A549 (cell line): ENCODE data around the gene GALNT18. TPM values are rescaled to one million over a fixed set of nuclear protein-coding genes. Genes with fewer than 3 reads are reported as not detected.

ENCODE experiments used
- ATAC-seq, 2 experiments: fragments of 200-7000 bp in 1 of 2; fragments of >200 bp in 1 of 2; cut with Nextera tagmentation in 1 of 2; cut with Tn5 transposase in 1 of 2; 3 replicates each; pipeline versions ENCODE4 v1.8.0 to v1.9.1; 2018 to 2020; ENCODE audit warnings: mild to moderate bottlenecking in 1 of 2, moderate library complexity in 1 of 2
- CTCF ChIA-PET: fragments of 300-600 bp; sonication (Branson Sonifier 250); formaldehyde crosslinking; extraction: SDS; loops from one replicate; lab custom pipeline; 2021; ENCODE audit warnings: antibody characterized with exemption, inconsistent platforms; lab: Yijun Ruan, JAX
- POLR2A ChIA-PET: fragments of 350-600 bp; formaldehyde crosslinking; extraction: SDS; loops from one replicate; lab custom pipeline; 2021; ENCODE audit warnings: antibody characterized with exemption, inconsistent platforms; lab: Yijun Ruan, JAX
- DNase-seq, 2 experiments: peaks; one replicate each; pipeline versions ENCODE4 v3.0.0 to v3.0.0-alpha.2; 2011 to 2016; ENCODE audit warnings: low read depth in 1 of 2, low spot score in 1 of 2
- FAIRE-seq: peaks from 2 replicates; lab custom pipeline; 2011; peaks lifted over from hg19 to GRCh38; lab: Jason Lieb, UNC
- H3K27ac ChIP-seq, 2 experiments: fragments of >200 bp; sonication (Bioruptor Twin); formaldehyde crosslinking; 3 replicates each; pipeline ENCODE4 v1.5.1; 2016 to 2017
- H3K4me1 ChIP-seq: fragments of >200 bp; sonication (Bioruptor Twin); formaldehyde crosslinking; 3 replicates; pipeline ENCODE4 v1.6.1; 2016
- H3K4me2 ChIP-seq: fragments of >200 bp; sonication (Bioruptor Twin); formaldehyde crosslinking; 3 replicates; pipeline ENCODE4 v1.6.1; 2016
- H3K4me3 ChIP-seq: fragments of >200 bp; sonication (Bioruptor Twin); formaldehyde crosslinking; 3 replicates; pipeline ENCODE4 v1.5.1; 2016
- H3K9me3 ChIP-seq: fragments of >200 bp; sonication (Bioruptor Twin); formaldehyde crosslinking; 3 replicates; pipeline ENCODE4 v1.6.1; 2016
- CEBPB ChIP-seq, 2 experiments: fragments of >200 bp in 1 of 2; sonication (Bioruptor Twin) in 1 of 2; formaldehyde crosslinking in 1 of 2; IDR thresholded peaks; 2 replicates each; pipeline ENCODE4 v1.6.1; 2012 to 2016
- CHD4 ChIP-seq: fragments of 200-600 bp; sonication (generic); IDR thresholded peaks from 2 replicates; pipeline ENCODE4 v1.6.1; 2016; ENCODE audit warnings: antibody characterized with exemption, mild to moderate bottlenecking, borderline replicate concordance
- EP300 ChIP-seq, 2 experiments: fragments of >200 bp; sonication (Bioruptor Twin); formaldehyde crosslinking; IDR thresholded peaks; 2 replicates in 1 of 2; 3 replicates in 1 of 2; pipeline ENCODE4 v1.6.1; 2016 to 2017
- FOSL2 ChIP-seq, 2 experiments: fragments of 450-650 bp in 1 of 2; fragments of >200 bp in 1 of 2; sonication (Bioruptor Twin) in 1 of 2; formaldehyde crosslinking; IDR thresholded peaks; 2 replicates each; pipeline versions ENCODE4 v1.5.0 to v1.6.1; 2016 to 2020; ENCODE audit warnings: mild to moderate bottlenecking in 1 of 2, moderate library complexity in 1 of 2
- GATA3 ChIP-seq: IDR thresholded peaks from 2 replicates; pipeline ENCODE4 v1.6.1; 2012; ENCODE audit warnings: borderline replicate concordance
- HES2 ChIP-seq: fragments of >200 bp; sonication (Bioruptor Twin); formaldehyde crosslinking; IDR thresholded peaks from 2 replicates; pipeline ENCODE4 v1.6.1; 2016
- HMGXB4 ChIP-seq: fragments of 250-450 bp; sonication (Bioruptor Pico); IDR thresholded peaks from 2 replicates; pipeline ENCODE4 v1.5.0; 2021; ENCODE audit warnings: mild to moderate bottlenecking, moderate library complexity, borderline replicate concordance
- HOXB13 ChIP-seq: fragments of 250-450 bp; sonication (Bioruptor Pico); IDR thresholded peaks from 2 replicates; pipeline ENCODE4 v1.5.0; 2020; ENCODE audit warnings: low read depth, mild to moderate bottlenecking, moderate library complexity
- JUNB ChIP-seq: fragments of >200 bp; sonication (Bioruptor Twin); formaldehyde crosslinking; IDR thresholded peaks from 2 replicates; pipeline ENCODE4 v1.6.1; 2016
- KDM5A ChIP-seq: fragments of 200-600 bp; sonication (generic); IDR thresholded peaks from 2 replicates; pipeline ENCODE4 v1.6.1; 2016; ENCODE audit warnings: antibody characterized with exemption, mild to moderate bottlenecking
- PHF8 ChIP-seq: fragments of 200-600 bp; sonication (generic); IDR thresholded peaks from 2 replicates; pipeline ENCODE4 v1.6.1; 2016; ENCODE audit warnings: low read depth, mild to moderate bottlenecking, antibody characterized with exemption, moderate library complexity, borderline replicate concordance
- POLR2A ChIP-seq: IDR thresholded peaks from 2 replicates; pipeline ENCODE4 v1.6.1; 2012; ENCODE audit warnings: mild to moderate bottlenecking, low read length
- RARB ChIP-seq: fragments of 250-450 bp; sonication (Bioruptor Pico); IDR thresholded peaks from 2 replicates; pipeline ENCODE4 v1.8.0; 2021; ENCODE audit warnings: mild to moderate bottlenecking, moderate library complexity
- REST ChIP-seq: fragments of 200-600 bp; sonication (generic); IDR thresholded peaks from 2 replicates; pipeline ENCODE4 v1.6.1; 2016; ENCODE audit warnings: antibody characterized with exemption, mild to moderate bottlenecking, moderate library complexity
- RFX5 ChIP-seq: fragments of 450-650 bp; IDR thresholded peaks from 2 replicates; pipeline ENCODE4 v1.7.1; 2014; ENCODE audit warnings: antibody characterized with exemption, mild to moderate bottlenecking, moderate library complexity
- RNF2 ChIP-seq: fragments of 200-600 bp; sonication (generic); IDR thresholded peaks from 2 replicates; pipeline ENCODE4 v1.6.1; 2016; ENCODE audit warnings: low read depth, mild to moderate bottlenecking, antibody characterized with exemption, moderate library complexity, borderline replicate concordance
- SMC3 ChIP-seq: fragments of >200 bp; sonication (Bioruptor Twin); formaldehyde crosslinking; IDR thresholded peaks from 3 replicates; pipeline ENCODE4 v1.6.1; 2018; ENCODE audit warnings: inconsistent platforms
- SREBF2 ChIP-seq: fragments of 450-650 bp; IDR thresholded peaks from 2 replicates; pipeline ENCODE4 v1.6.1; 2014; ENCODE audit warnings: mild to moderate bottlenecking, moderate library complexity
- TP53 ChIP-seq: fragments of 250-450 bp; sonication (Bioruptor Pico); IDR thresholded peaks from 2 replicates; pipeline ENCODE4 v1.5.0; 2021; ENCODE audit warnings: mild to moderate bottlenecking, moderate library complexity
- USF2 ChIP-seq: fragments of 450-650 bp; IDR thresholded peaks from 2 replicates; pipeline ENCODE4 v1.6.1; 2014; ENCODE audit warnings: antibody characterized with exemption
- ZC3H11A ChIP-seq: fragments of 450-650 bp; IDR thresholded peaks from 2 replicates; pipeline ENCODE4 v1.6.1; 2014; ENCODE audit warnings: antibody characterized with exemption, mild to moderate bottlenecking
- ZFP36 ChIP-seq: fragments of 450-650 bp; IDR thresholded peaks from 2 replicates; pipeline ENCODE4 v1.6.1; 2014; ENCODE audit warnings: borderline replicate concordance; ENCODE audit not compliant: partially characterized antibody
- ZSCAN20 ChIP-seq: fragments of 250-450 bp; sonication (Bioruptor Pico); IDR thresholded peaks from 2 replicates; pipeline ENCODE4 v1.8.0; 2022; ENCODE audit warnings: mild to moderate bottlenecking, moderate library complexity
- WGBS: methylation state at CpG from one replicate; pipeline ENCODE4 v1.1.6; 2017; ENCODE audit errors: missing lambda C conversion rate; 5-methylcytosine and 5-hydroxymethylcytosine counted together
- polyA plus RNA-seq, 4 experiments: library from polyadenylated mRNA; depleted of rRNA in 3 of 4; stranded (reverse); fragments of >200 nt; fragmentation: RNase III in 1 of 4; extraction: RNeasy Plus Mini Kit Qiagen cat#74134 plus additional on column Dnase treatment in 1 of 4; gene quantifications; 2 replicates in 3 of 4; 3 replicates in 1 of 4; pipeline ENCODE4 v1.2.3, GENCODE V29; 2011 to 2017

The GALNT18 gene
- polyA plus RNA-seq, 2 of the 4 experiments (the other 2 are of a cell fraction): 6.7 to 16.1 TPM

GRCh38 chr11:11289669-11290068, 332.1 kb downstream of the GALNT18 start:
- FAIRE-seq (no peak), ATAC-seq (no peak), DNase-seq (no peak)
- TF ChIP-seq HES2 (no peak), ZFP36 (no peak), RARB (no peak), SMC3 (no peak), EP300 (IDR thresholded peaks at IDR 0.05) (no peak), HOXB13 (CRISPR knock-in tag) (no peak), FOSL2 (IDR thresholded peaks at IDR 0.05) (no peak), FOSL2 (CRISPR knock-in tag; IDR thresholded peaks at IDR 0.05) (no peak), GATA3 (no peak), USF2 (no peak), RFX5 (no peak), SREBF2 (no peak), HMGXB4 (CRISPR knock-in tag) (no peak), PHF8 (no peak), ZC3H11A (no peak)
- ChIA-PET CTCF (no interaction called here), POLR2A (no interaction called here)
- H3K27ac ChIP-seq: no peak overlapping the region
- H3K4me1 ChIP-seq: no peaks in the 10 kb centered on the region
- H3K9me3 ChIP-seq: no peaks in the 10 kb centered on the region
- no peak overlapping the region for H3K4me2 ChIP-seq
- no peak overlapping the region for H3K4me3 ChIP-seq
- WGBS: 80% methylated on average over 1 of the region's 1 CpG

GRCh38 chr11:11288972-11289616, 332.7 kb downstream of the GALNT18 start:
- TF ChIP-seq POLR2A (no peak), GATA3 (no peak), TP53 (CRISPR knock-in tag) (no peak), RNF2 (no peak), CHD4 (no peak), KDM5A (no peak), REST (no peak), ZSCAN20 (CRISPR knock-in tag) (no peak), JUNB (no peak), CEBPB (IDR thresholded peaks at IDR 0.05) (no peak)
- TF ChIP-seq, all 56 proteins: peak for 0
- FAIRE-seq: no peak
- POLR2A ChIA-PET: no interaction called here
- Histone ChIP-seq H3K27ac (no peak overlapping the region), H3K9me3 (no peaks in the 10 kb centered on the region), H3K4me2 (no peak overlapping the region), H3K4me3 (no peak overlapping the region), H3K4me1 (no peaks in the 10 kb centered on the region)
- DNase-seq: no peak
- WGBS: 70% methylated on average over 7 of the region's 7 CpGs
- CTCF ChIA-PET: no interaction called here
- ATAC-seq: no peak
